IPS-NIHi7 (cell line): ENCODE measurements around the gene IGF2R.
"Not testable (repeated sequence)": the region's sequence is repeated elsewhere in the genome, so short reads cannot be mapped to it uniquely, and the experiment has no call there.

Experiments used
- DNase-seq: peaks from one replicate; pipeline ENCODE4 v3.0.0; 2012; ENCODE audit warnings: mixed read lengths; ENCODE audit errors: extremely low spot score

The IGF2R gene

GRCh38 chr6:159996087-159996622, 27.3 kb downstream of the IGF2R start:
- no peak for DNase-seq

GRCh38 chr6:159996626-159997497, 28.0 kb downstream of the IGF2R start:
- DNase-seq, result no peak

- no peak for DNase-seq
Observed at GRCh38 chr6:159997498-159998101, 28.7 kb downstream of the IGF2R start.

GRCh38 chr6:159998538-159998937, 29.7 kb downstream of the IGF2R start:
- no peak for DNase-seq

- no peak for DNase-seq
Observed at GRCh38 chr6:159999240-159999671, 30.4 kb downstream of the IGF2R start.

GRCh38 chr6:160000280-160000704, 31.4 kb downstream of the IGF2R start:
- DNase-seq, result no peak

GRCh38 chr6:160000893-160001427, 32.1 kb downstream of the IGF2R start:
- not testable (repeated sequence) for DNase-seq

- no peak for DNase-seq
Observed at GRCh38 chr6:160002882-160003281, 34.0 kb downstream of the IGF2R start.

GRCh38 chr6:160004018-160004417, 35.1 kb downstream of the IGF2R start:
- DNase-seq, result no peak

- no peak for DNase-seq
Observed at GRCh38 chr6:160004419-160005175, 35.7 kb downstream of the IGF2R start.

- no peak for DNase-seq
Observed at GRCh38 chr6:160005211-160005610, 36.3 kb downstream of the IGF2R start.

GRCh38 chr6:160005861-160006540, 37.1 kb downstream of the IGF2R start:
- DNase-seq, result peak; percentile 63

- DNase-seq, result no peak
Observed at GRCh38 chr6:160007145-160007544, 38.3 kb downstream of the IGF2R start.

GRCh38 chr6:160007611-160008010, 38.7 kb downstream of the IGF2R start:
- no peak for DNase-seq

GRCh38 chr6:160010067-160010466, 41.2 kb downstream of the IGF2R start:
- DNase-seq, result no peak

- DNase-seq, result no peak
Observed at GRCh38 chr6:160013987-160014868, 45.3 kb downstream of the IGF2R start.

- no peak for DNase-seq
Observed at GRCh38 chr6:160014869-160015182, 45.9 kb downstream of the IGF2R start.

GRCh38 chr6:160015778-160016684, 47.1 kb downstream of the IGF2R start:
- no peak for DNase-seq

GRCh38 chr6:160022101-160022500, 53.2 kb downstream of the IGF2R start:
- DNase-seq, result no peak
